Measurements from ENCODE around the gene DPH3. TPM values are rescaled to one million over a fixed set of nuclear protein-coding genes. Genes with fewer than 3 reads are reported as not detected.

DPH3 gene
- total and polyA plus RNA-seq, 10 of the 15 experiments (the other 5 are each of a cell fraction or from before 2014, with no cell fraction given), result 10.8 to 71.8 (median 23.4) TPM

DNA sequence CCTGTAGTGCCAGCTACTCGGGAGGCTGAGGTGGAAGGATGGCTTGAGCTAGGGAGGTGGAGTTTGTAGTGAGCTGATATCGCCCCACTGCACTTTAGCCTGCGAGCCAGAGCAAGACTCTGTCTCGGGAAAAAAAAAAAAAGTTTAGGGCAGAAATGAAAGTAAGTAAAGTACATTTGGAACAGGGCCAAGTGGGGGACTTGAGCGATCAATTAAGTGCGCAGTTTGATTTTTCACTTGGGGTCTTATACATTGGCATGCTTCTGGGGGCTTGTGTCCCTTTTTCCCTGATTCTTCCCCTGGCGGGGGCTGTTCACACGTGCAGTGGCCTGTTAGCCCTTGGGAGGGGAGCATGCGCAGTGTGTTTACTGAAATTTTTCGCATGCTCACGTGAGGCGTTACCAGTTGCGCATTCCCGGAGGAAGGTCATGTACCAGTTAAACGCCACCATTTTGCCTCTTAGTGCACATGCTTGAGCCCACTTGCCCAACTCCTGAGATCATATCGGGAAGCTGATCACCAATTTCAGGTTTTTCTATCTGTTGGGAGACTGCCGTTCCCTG lies 48.3 kb downstream of the DPH3 start:
- WGBS (ENCODE audit: insufficient coverage, insufficient replicate concordance, low lambda C conversion rate, missing lambda C conversion rate), result 77% methylated on average over 17 of the region's 17 CpGs

More for the DNA sequence above, 48.3 kb downstream of the DPH3 start:
- Histone ChIP-seq H3K4me2 (ENCODE audit: control insufficient read depth, insufficient read depth) (no peak overlapping the region), H3K9ac (ENCODE audit: control insufficient read depth, insufficient read depth, low read length) (no peak overlapping the region), H2AFZ (ENCODE audit: control insufficient read depth, low read depth, low read length) (no peak overlapping the region), H3K79me2 (ENCODE audit: control insufficient read depth, insufficient read depth, low read length) (no peaks in the 10 kb centered on the region), H3K4me3 (no peak overlapping the region), H3K9me3 (replicated peaks; ENCODE audit: control insufficient read depth, insufficient read depth, low read length) (no peaks in the 10 kb centered on the region), H3K27me3 (replicated peaks in 1 of 2; ENCODE audit: control insufficient read depth in 2 of 2, insufficient read depth in 2 of 2, low read length in 1 of 2) (no peaks in the 10 kb centered on the region; a peak in 1 of 4 replicates), H3K36me3 (ENCODE audit: control insufficient read depth in 2 of 2, insufficient read depth in 2 of 2, low read length in 1 of 2) (no peaks in the 10 kb centered on the region), H4K20me1 (ENCODE audit: control insufficient read depth, insufficient read depth) (no peaks in the 10 kb centered on the region), H3K27ac (ENCODE audit: control insufficient read depth, insufficient read depth) (no peak overlapping the region), H3K4me1 (ENCODE audit: control insufficient read depth, insufficient read depth, low read length) (no peaks in the 10 kb centered on the region)
- intact Hi-C loops (cut with micrococcal nuclease; ENCODE audit: unreplicated experiment) (no loop called here), in situ Hi-C loops (cut with MboI) (no loop called here)
- SMC1A ChIA-PET (ENCODE audit: uncharacterized antibody, unreplicated experiment), result interaction anchor here (1.0 kb wide), 1 partner anchor 33 kb away, joined by 4 read pairs; no protein-coding TSS in a partner anchor
- DNase-seq (ENCODE audit: low read depth, low spot score), result no peak
- POLR2A ChIA-PET, result interaction anchor here (0.7 kb wide), 1 partner anchor 897 kb away, joined by 6 read pairs; no protein-coding TSS in a partner anchor
- no TSS peak for BruUV-seq (replicated peaks)
- no peak for FAIRE-seq
- CTCF ChIA-PET, result no interaction called here
- ATAC-seq, result no peak
- RAD21 ChIA-PET (ENCODE audit: unreplicated experiment), result no interaction called here
- TF ChIP-seq HCFC1 (IDR thresholded peaks at IDR 0.05; ENCODE audit: low read length) (no peak), FOXM1 (IDR thresholded peaks at IDR 0.05; ENCODE audit: low read depth, low read length) (no peak), TBL1XR1 (IDR thresholded peaks at IDR 0.05; ENCODE audit: low read depth, low read length) (no peak), NFIC (IDR thresholded peaks at IDR 0.05; ENCODE audit: low read depth, low read length) (no peak), MYB (IDR thresholded peaks at IDR 0.05; ENCODE audit: borderline replicate concordance, low read depth, low read length) (no peak), ELK1 (IDR thresholded peaks at IDR 0.05; ENCODE audit: low read depth, low read length) (no peak), BACH1 (IDR thresholded peaks at IDR 0.05; ENCODE audit: borderline replicate concordance) (no peak), SREBF1 (IDR thresholded peaks at IDR 0.05; ENCODE audit: low read length) (no peak), SMC3 (IDR thresholded peaks at IDR 0.05; ENCODE audit: borderline replicate concordance, low read length) (no peak), SPI1 (IDR thresholded peaks at IDR 0.05; ENCODE audit: borderline replicate concordance, insufficient read depth, low read depth, low read length) (no peak)

Measured in GM12878 (cell line).